CD4-positive, alpha-beta T cell treated with Interleukin-10 for 1 hour (primary cell): ENCODE measurements around the gene PSENEN.
A peak's percentile ranks its signal among the peaks of the same experiment; 100 is the strongest.

Source experiments
- DNase-seq: peaks from one replicate; pipeline ENCODE4 v3.0.0-alpha.2; 2020

PSENEN gene

DNA sequence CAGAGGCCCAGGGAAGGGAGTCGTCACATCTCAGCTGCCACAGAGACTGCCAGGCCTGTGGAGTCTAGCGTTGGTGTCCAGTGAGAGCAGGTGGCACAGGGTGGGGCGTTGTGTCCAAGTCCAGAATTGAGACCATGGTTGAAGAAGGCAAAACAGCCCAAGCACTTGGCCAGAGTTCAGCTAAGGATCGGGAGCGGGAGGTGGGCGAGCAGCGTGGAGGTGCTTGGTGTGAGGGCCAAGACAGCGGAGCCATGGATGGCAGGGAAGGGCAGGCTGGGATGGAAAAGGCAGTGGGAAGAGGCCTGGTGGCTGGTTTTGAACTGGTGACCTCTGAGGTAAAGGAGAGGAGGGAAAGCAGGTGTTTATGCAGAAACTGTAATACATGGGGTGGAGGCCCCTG is 11.2 kb upstream of the PSENEN start:
- DNase-seq: no peak

DNA sequence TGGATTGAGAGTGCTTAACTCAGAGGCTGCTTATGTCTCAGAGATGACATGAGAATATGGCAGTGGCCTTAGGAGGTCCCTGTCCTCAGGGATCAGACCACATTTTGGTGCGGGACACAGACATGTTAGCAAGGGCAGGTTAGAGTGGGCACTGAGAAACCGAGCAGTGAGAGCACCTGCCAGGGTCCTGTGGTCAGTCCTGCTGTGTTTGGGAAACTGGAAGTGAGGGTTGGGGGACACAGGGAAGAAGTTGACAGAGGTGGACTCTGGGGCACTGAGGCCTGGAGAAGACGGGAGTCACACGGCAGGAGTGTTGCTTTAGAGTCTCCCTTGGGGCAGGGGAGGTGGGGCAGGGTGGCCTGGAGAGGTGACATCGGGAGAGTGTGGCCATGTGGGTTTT is 10.6 kb upstream of the PSENEN start:
- no peak for DNase-seq

DNA sequence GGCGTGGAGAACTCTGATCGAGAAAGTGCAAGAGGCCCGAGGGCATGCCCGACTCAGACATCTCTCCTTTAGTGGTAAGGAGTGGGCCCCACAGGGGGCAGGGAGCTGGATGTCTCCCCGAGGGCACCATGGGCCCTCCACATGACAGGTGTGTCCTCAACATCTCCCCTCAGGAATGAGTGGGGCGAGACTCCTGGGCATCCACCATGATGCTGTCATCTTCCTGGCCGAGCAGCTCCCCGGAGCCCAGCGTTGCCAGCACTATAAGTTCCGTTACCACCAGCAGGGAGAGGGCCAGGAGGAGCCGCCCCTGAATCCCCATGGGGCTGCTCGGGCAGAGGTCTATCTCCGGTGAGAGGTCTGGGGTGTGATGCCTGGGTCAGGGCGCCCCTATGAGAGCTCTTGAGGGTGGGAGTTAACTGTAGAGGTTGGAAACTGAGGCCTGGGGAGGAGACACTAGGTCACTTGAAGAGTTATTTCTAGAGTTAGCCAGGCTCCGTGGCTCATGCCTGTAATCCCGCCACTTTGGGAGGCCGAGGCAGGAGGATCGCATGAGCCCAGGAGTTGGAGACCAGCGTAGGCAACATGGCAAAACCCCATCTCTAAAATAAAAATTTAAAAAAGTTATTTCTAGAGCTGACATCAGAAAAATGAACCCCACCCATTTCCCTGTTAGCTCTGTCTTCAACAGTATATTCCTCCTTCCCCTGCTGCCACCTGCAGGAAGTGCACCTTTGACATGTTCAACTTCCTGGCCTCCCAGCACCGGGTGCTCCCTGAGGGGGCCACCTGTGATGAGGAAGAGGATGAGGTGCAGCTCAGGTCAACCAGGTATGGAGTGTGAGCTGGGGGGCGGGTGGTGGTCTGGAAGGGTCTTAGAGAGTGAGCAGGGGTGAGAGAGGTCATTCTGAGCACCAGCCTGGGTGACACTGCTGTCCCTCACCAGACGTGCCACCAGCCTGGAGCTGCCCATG is 8.3 kb upstream of the PSENEN start:
- peak; percentile 36 for DNase-seq

DNA sequence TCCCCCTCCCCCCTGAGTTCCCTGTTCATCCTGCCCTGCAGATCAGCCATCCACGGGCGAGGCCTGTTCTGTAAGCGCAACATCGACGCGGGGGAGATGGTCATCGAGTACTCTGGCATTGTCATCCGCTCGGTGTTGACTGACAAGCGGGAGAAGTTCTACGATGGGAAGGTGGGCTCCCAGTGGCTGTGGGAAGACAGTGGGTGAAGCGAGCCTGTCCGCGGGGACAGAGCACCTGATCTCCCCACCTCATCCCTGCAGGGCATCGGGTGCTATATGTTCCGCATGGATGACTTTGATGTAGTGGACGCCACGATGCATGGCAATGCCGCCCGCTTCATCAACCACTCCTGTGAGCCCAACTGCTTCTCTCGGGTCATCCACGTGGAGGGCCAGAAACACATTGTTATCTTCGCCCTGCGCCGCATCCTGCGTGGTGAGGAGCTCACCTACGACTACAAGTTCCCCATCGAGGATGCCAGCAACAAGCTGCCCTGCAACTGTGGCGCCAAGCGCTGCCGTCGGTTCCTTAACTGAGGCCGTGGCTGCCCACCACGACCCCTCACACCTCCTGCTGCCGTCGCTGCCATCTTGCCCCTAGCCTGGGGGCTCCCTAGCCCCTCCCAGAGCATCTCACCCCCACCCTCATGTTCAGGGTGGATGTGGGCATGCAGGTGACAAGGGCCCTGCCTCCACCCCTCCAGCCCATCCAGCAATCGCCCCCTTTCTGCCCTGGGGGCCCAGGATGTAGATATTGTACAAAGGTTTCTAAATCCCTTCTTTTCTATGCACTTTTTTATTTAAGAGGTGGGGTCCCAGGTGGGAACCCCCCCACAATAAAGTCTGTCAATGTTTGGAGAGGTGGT is 7.2 kb upstream of the PSENEN start:
- DNase-seq: no peak

DNA sequence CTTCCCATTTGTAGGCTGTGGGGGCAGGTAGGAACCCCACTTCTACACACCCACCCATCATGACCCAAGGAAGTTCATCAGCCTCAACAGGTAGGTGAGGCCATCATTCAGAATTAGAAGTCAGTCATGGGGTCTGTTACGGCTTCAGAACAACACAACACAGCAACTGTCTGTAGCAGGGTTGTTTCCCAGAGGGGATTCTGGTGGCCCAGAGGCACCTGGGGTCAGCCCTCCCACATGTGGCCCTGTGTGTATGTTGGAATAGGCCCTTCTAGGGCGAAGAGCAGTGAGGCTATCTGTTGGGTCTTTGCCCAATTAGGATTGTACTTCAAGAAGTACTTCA is 6.6 kb upstream of the PSENEN start:
- DNase-seq: no peak

DNA sequence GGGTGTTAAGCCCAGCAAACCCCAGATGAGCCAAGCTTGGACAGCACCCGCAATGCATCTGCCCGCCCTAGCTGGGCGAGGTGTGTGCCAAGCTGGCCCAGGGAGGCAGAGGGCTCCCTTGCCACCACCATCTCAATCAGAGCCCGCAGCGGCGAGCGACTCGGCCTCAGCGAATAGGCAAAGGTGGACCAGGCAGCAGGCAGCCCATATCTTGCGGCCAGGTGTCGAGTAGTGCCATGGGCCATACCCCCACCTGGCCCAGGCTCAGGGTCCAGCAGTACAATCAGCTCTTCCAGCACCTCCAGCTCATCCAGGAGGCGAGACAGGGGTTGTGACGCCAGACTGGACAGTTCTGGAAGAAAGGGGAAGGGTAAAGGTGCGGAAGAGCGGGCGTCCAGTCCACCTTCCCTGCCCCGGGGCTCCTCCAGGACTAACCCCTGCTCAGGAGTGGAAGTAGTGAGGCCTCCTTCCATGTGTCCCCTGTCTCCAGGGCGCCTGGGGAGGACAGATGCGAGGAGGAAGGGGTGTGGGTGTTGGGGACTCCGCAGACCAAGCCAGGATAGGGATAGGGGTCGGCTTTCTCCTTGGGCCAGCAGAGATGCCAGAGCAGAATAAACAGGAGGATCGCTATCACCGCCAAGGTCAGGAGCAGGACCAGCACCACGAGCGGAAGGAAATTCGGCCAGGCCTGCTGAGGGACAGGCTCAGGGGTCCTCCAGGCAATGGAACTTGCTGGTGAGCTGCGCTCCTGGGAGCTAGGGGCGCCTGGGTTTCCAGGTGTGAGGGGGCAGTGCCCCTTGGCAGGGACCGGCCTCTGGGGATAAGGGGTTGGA is 6.0 kb upstream of the PSENEN start:
- DNase-seq: no peak

DNA sequence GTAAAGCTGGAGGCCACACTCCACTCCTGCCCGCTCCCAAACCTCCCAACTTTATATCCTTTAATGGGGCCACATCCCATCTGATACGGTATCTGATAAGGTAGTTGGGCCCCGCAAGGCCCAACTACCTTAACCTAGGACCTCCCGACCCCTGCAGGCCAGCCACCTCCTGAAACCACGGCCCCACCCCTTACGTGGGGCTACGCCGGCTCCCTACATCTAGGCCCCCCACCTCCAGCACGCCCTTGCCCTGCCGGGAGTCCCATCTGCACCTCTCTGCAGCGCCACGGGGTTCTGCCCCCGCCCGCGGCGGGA is 5.4 kb upstream of the PSENEN start:
- no peak for DNase-seq

DNA sequence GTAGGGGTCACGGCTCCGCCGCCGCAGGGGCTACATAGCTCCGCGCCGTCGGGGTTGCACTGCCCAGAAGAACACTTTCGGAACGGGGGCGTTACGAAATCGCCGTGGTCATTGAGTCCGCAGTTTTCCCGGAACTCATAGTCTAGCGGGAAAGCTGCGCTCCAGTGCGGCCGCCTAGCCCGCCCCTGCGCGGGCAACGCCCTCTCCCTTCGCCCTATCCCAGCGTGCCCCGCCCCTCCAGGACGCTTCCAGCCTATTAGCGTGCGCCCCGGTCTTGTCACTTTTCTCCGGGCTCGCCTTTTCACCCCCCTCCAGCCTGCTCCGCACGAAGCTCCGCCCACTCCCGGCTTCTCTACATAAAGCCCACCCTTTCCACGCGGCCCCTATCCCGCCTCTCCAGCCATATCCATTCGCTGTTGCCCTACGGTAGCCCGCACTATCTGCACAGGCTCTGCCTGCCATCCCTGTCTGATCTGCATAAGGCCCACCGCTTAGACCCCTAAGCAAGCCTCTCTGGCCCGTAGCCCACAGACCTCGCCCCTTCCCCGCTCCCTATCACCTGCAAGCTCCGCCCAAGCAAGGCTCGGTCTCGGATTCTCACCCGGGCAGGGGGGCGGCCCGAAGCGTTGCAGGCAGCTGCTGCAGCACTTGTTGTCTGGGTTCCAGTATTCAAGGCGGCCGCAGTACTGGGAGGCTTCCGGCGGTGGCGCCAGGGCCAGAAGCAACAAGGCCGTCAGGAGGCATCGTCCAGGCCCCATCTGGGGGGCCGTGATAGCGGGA is 4.8 kb upstream of the PSENEN start:
- DNase-seq: peak; percentile 95

DNA sequence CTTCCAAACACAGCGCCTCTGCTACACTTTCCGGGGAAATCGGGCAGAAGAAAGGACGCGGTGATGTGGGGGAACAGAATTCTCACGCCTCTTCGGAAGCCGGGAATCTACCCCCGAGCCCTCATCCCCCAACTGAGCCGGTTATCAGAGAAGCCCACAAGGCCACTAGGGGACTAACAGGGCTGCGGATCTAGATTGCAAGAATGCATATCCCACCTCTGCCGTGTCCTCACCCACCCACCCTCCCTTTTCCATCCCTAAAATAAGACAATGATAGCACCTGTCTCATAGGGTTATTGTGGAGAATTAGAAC is 4.3 kb upstream of the PSENEN start:
- no peak for DNase-seq

DNA sequence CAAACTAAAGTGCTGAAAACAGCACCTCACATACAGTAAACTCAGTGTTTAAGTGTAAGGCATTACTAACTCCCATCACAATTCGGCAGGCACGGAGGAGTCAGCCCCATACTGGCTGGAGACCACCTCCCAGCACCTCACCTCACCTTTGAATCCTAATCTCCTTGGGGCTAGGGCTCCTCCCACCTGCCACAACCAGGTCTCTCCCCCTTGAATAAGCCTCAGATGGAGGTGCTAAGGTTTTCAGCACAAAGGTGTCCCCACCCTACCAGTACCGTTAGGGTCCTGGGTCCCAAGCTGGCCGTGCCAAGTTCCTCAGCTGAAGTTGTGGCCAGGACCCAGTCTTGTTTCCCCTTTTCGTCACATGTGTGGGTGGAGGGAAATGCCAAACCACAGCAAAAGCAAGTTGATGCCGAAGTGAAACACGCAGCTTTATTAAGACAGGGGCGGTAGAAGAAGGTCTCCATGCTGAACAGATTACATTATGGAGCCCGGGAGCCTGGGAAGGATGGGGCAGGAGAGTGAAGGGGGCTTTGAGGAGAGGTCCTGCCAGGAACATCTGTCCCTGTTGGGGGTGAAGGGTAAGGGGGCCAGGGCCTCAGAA is 3.2 kb upstream of the PSENEN start, which contains the start of gene IGFLR1:
TSS of gene IGFLR1 (minus strand) at position 332 of the 604 bp plus-strand sequence. CDS start 1,272 bp downstream, outside the sequence.
- peak; percentile 78 for DNase-seq

DNA sequence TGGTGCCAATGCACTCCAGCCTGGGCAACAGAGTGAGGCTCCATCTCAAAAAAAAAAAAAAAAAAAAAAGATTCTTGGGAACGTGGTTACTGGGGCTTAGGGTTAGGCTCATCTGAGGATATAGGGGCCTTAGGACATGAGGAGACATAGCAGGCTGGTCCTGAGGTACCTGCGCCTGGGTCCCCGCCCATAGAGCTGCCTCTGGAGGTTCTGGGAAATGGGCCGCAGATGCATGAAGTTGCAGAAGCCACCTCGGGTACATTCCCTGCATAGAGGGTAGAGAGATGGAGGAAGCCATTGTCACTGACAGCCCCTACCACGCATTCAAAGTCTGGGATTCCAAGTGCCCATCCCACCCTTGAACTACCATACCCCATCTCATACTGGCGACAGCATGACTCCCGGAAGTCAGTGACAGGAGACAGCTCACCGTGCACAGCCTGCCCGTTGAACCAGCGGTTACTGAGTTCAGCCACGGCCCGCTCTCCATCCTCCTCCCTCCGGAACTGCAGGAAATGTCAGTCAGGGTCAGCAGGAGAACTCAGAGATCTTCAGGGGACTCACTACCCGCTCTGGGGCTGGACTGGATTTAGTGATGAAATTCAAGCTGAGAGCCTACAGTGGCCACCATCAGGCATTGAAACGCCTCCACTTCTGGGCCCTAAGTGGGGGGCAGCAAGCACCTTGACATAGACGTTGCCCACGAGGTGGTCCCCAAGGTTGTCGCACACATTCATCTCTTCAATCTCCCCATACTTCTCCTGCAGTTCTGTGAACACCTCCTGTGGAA is 1.6 kb upstream of the PSENEN start:
- DNase-seq: no peak

DNA sequence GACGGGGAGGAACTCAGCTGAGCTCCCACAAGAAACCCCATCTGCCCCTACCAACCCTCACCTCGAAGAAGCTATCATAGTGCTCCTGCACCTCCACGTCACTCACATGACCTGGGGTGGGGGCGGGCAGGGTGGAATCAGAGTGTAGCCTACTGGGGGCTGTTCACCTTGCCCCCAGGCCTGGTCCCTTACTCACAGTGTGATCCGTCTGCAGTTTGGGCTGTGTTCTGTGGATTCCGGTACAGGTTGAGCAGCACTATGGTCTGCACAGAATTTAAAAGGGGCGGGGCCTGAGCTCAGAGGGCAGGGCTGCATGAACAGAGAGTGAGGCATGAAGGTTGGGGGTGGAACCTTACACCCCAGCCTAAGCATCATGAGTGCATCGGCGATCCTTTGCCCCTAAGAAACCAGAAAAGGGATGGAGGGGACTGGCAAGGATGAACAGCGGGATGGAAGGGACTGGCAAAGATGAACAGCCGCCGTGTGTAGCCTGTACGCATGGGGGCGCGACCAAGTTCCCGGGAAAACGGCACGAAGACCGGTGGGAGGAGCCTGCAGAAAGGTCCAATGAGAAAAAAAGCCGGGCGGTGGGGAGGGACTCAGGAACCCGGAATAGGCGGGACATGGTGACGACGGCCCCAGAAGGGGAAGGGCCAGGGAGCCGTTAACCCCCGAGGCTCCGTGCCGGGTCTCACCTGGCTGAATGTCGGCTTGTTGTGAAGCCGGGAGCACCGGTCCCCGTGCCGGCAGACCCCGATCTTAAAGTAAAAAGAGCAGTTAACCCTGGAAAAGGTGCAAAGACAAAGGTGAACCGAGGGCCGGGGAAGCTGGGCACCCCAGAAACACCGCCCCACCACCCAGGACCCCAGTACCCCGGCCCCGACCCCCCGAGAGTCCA is 772 bp upstream of the PSENEN start:
- DNase-seq: peak; percentile 96

DNA sequence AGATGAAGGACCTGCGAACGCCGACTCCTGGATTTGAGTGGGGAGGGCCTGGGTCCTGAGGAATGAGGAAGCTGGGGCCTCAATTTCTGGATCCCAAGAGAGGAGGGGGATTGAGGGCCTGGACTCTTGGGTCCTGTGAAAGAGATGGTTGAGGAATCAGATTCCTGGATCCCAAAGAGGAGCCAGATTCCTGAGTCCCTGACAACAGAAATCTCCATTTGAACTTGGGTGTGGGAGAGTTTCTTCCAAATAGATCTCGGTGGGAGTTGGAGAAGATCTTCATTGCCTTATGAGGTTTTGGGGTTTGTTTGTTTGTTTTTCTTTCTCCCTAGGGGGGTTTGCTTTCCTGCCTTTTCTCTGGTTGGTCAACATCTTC is 624 bp downstream of the PSENEN start:
- DNase-seq: no peak

DNA sequence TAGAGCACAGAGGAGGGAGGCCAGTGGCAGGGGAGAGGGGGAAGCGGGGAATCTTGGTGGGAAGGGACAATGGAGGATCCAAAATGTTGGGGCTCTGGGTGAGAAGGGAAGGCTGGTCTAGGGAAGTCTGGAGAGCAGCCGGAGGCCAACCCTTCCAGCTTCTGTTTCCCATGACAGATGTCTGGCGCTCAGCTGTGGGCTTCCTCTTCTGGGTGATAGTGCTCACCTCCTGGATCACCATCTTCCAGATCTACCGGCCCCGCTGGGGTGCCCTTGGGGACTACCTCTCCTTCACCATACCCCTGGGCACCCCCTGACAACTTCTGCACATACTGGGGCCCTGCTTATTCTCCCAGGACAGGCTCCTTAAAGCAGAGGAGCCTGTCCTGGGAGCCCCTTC is 1.1 kb downstream of the PSENEN start:
- no peak for DNase-seq

DNA sequence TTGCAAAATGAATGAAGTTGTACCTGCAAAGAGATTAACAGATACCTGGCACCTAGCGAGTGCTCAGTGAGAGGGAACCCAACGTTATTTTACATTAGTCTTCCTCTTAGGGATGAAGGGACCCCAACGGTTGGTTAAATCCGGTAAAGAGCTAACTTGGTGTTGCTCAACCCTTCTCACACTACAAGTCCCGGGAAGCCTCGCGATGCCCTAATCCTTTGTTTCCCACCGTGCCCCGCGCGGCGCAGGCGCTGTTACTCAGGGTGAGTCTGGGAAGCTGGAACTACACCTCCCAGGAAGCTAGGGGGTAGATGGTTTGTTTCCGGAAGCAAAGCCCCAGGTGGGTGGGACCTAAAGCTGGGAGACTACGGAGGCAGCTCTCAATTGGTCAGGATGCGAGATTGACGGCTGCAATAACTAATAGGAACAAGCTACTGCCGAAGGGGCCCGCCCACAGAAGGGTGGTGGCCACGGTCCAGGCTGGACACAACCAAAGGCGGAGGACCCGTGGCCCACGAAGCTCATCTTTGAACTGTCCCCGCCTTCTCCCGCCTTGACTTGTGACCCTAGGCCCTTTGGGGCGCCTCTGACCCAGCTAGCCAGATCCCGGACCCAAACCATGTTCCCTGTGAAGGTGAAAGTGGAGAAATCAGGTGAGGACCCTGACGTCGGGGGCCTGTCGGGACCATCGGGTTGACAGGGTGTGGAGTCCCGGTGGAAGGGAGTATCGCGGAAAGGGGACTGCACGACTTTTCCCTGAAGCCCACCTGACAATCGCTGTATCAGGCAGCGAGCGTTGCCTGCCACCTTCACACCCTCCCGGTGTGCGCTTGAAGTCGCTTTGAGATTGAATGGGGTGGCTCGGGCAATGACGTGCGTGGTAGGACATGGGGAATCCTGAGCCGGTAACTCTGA is 2.9 kb downstream of the PSENEN start, which contains the start of gene LIN37:
TSS of gene LIN37 (plus strand) at position 471 of the 915 bp plus-strand sequence. CDS start at position 620, 149 bp downstream.
- DNase-seq: peak; percentile 100

DNA sequence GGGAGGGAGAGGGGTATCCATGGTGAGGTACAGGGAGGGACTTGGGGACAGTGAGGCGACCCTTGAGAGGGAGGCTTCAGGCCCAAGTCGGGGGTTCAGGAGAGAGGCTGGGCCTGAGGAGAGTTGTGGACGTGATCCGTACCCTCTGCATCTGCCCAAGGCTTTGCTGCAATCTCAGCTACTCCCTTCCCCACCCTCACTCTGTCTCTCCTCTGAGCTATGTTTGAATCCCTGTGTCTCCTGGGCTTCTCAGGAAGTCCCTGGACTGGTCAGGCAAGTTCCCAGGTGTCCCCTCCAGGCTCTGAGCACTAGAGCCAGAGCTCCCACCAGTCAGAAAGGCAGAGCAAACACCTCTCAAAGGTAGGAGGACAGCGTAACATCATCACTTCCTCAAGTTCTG is 4.7 kb downstream of the PSENEN start:
- DNase-seq: no peak

DNA sequence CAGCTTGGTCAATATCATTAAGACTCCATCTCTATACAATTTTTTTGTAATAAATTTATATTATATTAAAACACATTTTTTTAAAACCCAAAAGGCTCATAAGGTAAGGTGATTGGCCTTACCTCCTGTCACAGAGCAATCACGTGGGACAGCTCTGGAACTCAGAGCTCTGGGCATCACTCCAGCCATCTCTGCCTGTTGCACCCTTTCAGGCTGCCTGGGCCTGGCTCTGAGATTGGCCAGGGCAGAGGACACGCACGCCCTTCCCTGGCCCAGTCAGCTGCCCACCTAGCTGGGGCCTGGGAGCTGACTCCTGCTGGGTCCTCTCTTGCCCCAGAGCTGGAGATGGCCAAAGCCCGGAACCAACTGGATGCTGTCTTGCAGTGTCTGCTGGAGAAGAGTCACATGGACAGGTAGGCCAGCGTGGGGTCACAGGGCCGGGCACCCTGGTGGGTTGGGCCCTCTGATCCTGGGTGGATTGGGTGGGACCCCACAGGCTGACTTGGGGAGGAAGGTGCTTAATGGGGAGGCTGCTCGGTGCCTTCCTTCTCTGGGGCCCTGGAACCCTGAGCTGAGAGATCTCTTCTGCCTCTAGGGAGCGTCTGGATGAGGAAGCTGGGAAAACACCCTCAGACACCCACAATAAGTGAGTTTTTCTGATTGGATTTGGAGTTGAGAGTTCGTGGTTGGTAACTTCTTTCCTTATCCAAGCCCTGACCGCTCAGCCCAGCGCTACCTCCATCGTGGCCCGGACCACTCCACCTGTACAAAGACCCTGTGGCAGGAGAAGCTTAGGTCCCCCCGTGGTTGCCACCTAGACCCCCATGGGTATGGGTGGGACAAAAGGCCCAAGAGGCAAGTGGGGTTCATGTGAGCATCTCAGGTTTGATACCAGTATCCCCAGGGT is 6.6 kb downstream of the PSENEN start:
- DNase-seq: no peak
